HCT116 (cell line): ENCODE measurements around the gene ANHX. TPM values are rescaled to one million over a fixed set of nuclear protein-coding genes. Genes with fewer than 3 reads are reported as not detected.

Experiments used
- ATAC-seq: fragments of 200-7000 bp; cut with Tn5 transposase; 2 replicates; pipeline ENCODE4 v1.9.1; 2020; ENCODE audit warnings: mild to moderate bottlenecking, moderate library complexity
- BruUV-seq: library from RNA; stranded (reverse); fragments of 400-500 nt; replicated peaks from 2 replicates; lab custom pipeline; 2021; lab: Mats Ljungman, UMichigan
- CTCF ChIA-PET: fragments of 300-600 bp; sonication (Branson Sonifier 250); formaldehyde crosslinking; loops from one replicate; lab custom pipeline; 2021; ENCODE audit warnings: antibody characterized with exemption; lab: Charles Lee
- POLR2A ChIA-PET: fragments of 300-600, 350-600 bp; sonication (Branson Sonifier 250); formaldehyde crosslinking; loops from one replicate; lab custom pipeline; 2021; ENCODE audit warnings: antibody characterized with exemption; lab: Charles Lee
- RAD21 ChIA-PET, 2 experiments: fragments of 300-600 bp; sonication (Branson Sonifier 250); formaldehyde crosslinking; loops; one replicate each; lab custom pipeline; 2023; ENCODE audit warnings: low total read pairs in 2 of 2; ENCODE audit not compliant: uncharacterized antibody in 2 of 2, unreplicated experiment in 2 of 2, low non-redundant PET in 1 of 2; lab: Charles Lee
- DNase-seq: peaks from one replicate; pipeline ENCODE4 v3.0.0-alpha.2; 2010; ENCODE audit warnings: low read depth, low spot score
- H2AFZ ChIP-seq: fragments of 200-600 bp; shearing (Covaris generic), sonication (generic); 2 replicates; pipeline ENCODE4 v1.6.1; 2017; ENCODE audit warnings: low read depth, mixed run types, mixed read lengths, antibody characterized with exemption, low read length; ENCODE audit not compliant: poor library complexity, severe bottlenecking
- H3K27ac ChIP-seq: 2 replicates; pipeline ENCODE4 v1.5.1; 2012; ENCODE audit warnings: low read depth, low read length
- H3K27me3 ChIP-seq: fragments of 200-600 bp; sonication (generic); 2 replicates; pipeline ENCODE4 v1.6.1; 2016; ENCODE audit warnings: mixed run types, low read length, mixed read lengths; ENCODE audit not compliant: insufficient read depth
- H3K36me3 ChIP-seq, 2 experiments: fragments of 200-500 bp in 1 of 2; fragments of 200-600 bp in 1 of 2; sonication (Bioruptor generic) in 1 of 2; sonication (generic) in 1 of 2; 2 replicates each; pipeline versions ENCODE4 v1.5.1 to v1.6.1; 2014 to 2016; ENCODE audit warnings: low read length in 2 of 2, inconsistent platforms in 1 of 2, mixed read lengths in 1 of 2, mixed run types in 1 of 2; ENCODE audit not compliant: insufficient read depth in 2 of 2, control insufficient read depth in 1 of 2
- H3K4me1 ChIP-seq, 2 experiments: fragments of 200-600 bp in 1 of 2; sonication (generic) in 1 of 2; 2 replicates each; pipeline versions ENCODE4 v1.5.1 to v1.6.1; 2012 to 2017; ENCODE audit warnings: low read length in 2 of 2, inconsistent platforms in 1 of 2, mild to moderate bottlenecking in 1 of 2, mixed read lengths in 1 of 2, mixed run types in 1 of 2, moderate library complexity in 1 of 2; ENCODE audit not compliant: insufficient read depth in 2 of 2, control insufficient read depth in 1 of 2
- H3K4me2 ChIP-seq: fragments of 200-600 bp; sonication (generic); 2 replicates; pipeline ENCODE4 v1.6.1; 2017; ENCODE audit warnings: mixed run types, low read length, mixed read lengths
- H3K4me3 ChIP-seq, 2 experiments: fragments of 200-600 bp in 1 of 2; sonication (generic) in 1 of 2; replicated peaks in 1 of 2; 2 replicates each; pipeline ENCODE4 v1.5.1; 2011 to 2016; ENCODE audit warnings: low read length in 2 of 2, control low read depth in 1 of 2, low read depth in 1 of 2, mild to moderate bottlenecking in 1 of 2, mixed read lengths in 1 of 2, mixed run types in 1 of 2
- H3K79me2 ChIP-seq: fragments of 200-600 bp; sonication (generic); 2 replicates; pipeline ENCODE4 v1.6.1; 2017; ENCODE audit warnings: mild to moderate bottlenecking, mixed run types, low read length, moderate library complexity, mixed read lengths; ENCODE audit not compliant: insufficient read depth
- H3K9ac ChIP-seq: fragments of 200-600 bp; sonication (generic); 2 replicates; pipeline ENCODE4 v1.6.1; 2016; ENCODE audit warnings: low read length, mixed read lengths
- H3K9me2 ChIP-seq: fragments of 200-600 bp; sonication (generic), shearing (Covaris generic); 2 replicates; pipeline ENCODE4 v1.6.1; 2017; ENCODE audit warnings: mixed run types, mild to moderate bottlenecking, moderate library complexity; ENCODE audit not compliant: insufficient read depth
- H3K9me3 ChIP-seq, 2 experiments: fragments of 200-500 bp in 1 of 2; fragments of 200-600 bp in 1 of 2; sonication (Bioruptor generic) in 1 of 2; sonication (generic) in 1 of 2; 2 replicates each; pipeline ENCODE4 v1.6.1; 2014 to 2017; ENCODE audit warnings: low read length in 2 of 2, mixed read lengths in 2 of 2, inconsistent platforms in 1 of 2, low read depth in 1 of 2, mild to moderate bottlenecking in 1 of 2, mixed run types in 1 of 2, moderate library complexity in 1 of 2; ENCODE audit not compliant: control insufficient read depth in 1 of 2, insufficient read depth in 1 of 2
- H4K20me1 ChIP-seq: fragments of 200-600 bp; sonication (generic), shearing (Covaris generic); 2 replicates; pipeline ENCODE4 v1.6.1; 2017; ENCODE audit warnings: mixed run types, mild to moderate bottlenecking, moderate library complexity; ENCODE audit not compliant: insufficient read depth
- CEBPB ChIP-seq: IDR thresholded peaks from 2 replicates; pipeline ENCODE4 v1.6.1; 2012; ENCODE audit warnings: low read depth
- EZH2phosphoT487 ChIP-seq: fragments of 200-600 bp; IDR thresholded peaks from 2 replicates; pipeline ENCODE4 v1.6.1; 2018; ENCODE audit warnings: antibody characterized with exemption, borderline replicate concordance
- FOSL1 ChIP-seq: IDR thresholded peaks from 2 replicates; pipeline ENCODE4 v1.6.1; 2012; ENCODE audit warnings: low read depth
- JUND ChIP-seq: IDR thresholded peaks from 2 replicates; pipeline ENCODE4 v1.6.1; 2012
- RAD21 ChIP-seq: IDR thresholded peaks from 2 replicates; pipeline ENCODE4 v1.6.1; 2012; ENCODE audit warnings: low read depth, mild to moderate bottlenecking
- REST ChIP-seq: IDR thresholded peaks from 2 replicates; pipeline ENCODE4 v1.6.1; 2012; ENCODE audit warnings: low read depth
- YY1 ChIP-seq: IDR thresholded peaks from 2 replicates; pipeline ENCODE4 v1.6.1; 2011; ENCODE audit warnings: low read length, low read depth, moderate library complexity, mild to moderate bottlenecking; ENCODE audit not compliant: insufficient replicate concordance; ENCODE audit errors: extremely low read depth
- ZBTB33 ChIP-seq: IDR thresholded peaks from 2 replicates; pipeline ENCODE4 v1.6.1; 2011; ENCODE audit warnings: mild to moderate bottlenecking, low read length, moderate library complexity; ENCODE audit not compliant: insufficient replicate concordance; ENCODE audit errors: extremely low read depth
- ZNF274 ChIP-seq: fragments of 200-500 bp; sonication (Bioruptor generic); IDR thresholded peaks from 2 replicates; pipeline ENCODE4 v1.6.1; 2014; ENCODE audit warnings: mild to moderate bottlenecking, low read depth, low read length, inconsistent platforms
- intact Hi-C: fragments of 100-400 bp; cut with micrococcal nuclease; formaldehyde crosslinking; loops from 2 replicates; pipeline ENCODE4 v1.10.0; 2022
- total RNA-seq: library from RNA; stranded (reverse); gene quantifications from one replicate; pipeline ENCODE4 v1.2.1, GENCODE V29; 2021; ENCODE audit not compliant: unreplicated experiment
- TF ChIP-seq, protein P1 (sequence below): IDR thresholded peaks from 2 replicates; pipeline ENCODE4 v1.6.1; 2012
- TF ChIP-seq, protein P2 (sequence below): IDR thresholded peaks from 2 replicates; pipeline ENCODE4 v1.6.1; 2012

ANHX gene
- total RNA-seq, 1 experiment from 2014 or later, result not detected

DNA sequence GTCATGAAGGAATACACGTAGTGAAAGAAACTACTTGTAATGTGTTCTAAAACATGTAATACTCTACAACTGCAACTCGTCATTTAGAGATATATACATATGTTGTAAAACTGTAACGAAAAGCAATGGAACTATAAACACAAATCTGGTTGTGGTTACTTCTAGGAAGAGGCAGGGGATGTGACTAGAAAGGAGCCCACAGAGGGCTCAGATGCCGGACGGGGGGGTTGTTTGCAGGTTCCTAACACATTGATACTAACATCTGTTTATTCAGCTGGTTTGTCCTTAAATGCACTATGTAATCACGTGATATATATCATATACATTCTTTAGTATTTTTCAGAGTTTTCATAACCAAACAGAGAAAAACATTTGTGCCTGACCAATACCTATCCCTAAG lies 16.1 kb upstream of the ANHX start:
- Histone ChIP-seq H3K4me2 (no peak overlapping the region), H3K4me1 (no peaks in the 10 kb centered on the region)
- ChIA-PET POLR2A (no interaction called here), RAD21 (no interaction called here)
- no TSS peak for BruUV-seq
- ATAC-seq, result no peak
- TF ChIP-seq ZNF274 (no peak), CEBPB (no peak), FOSL1 (no peak), REST (no peak), EZH2phosphoT487 (no peak), JUND (no peak), ZBTB33 (no peak), RAD21 (no peak), YY1 (no peak)
- TF ChIP-seq, protein P1, sequence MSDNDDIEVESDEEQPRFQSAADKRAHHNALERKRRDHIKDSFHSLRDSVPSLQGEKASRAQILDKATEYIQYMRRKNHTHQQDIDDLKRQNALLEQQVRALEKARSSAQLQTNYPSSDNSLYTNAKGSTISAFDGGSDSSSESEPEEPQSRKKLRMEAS, result no peak
- TF ChIP-seq, protein P2, sequence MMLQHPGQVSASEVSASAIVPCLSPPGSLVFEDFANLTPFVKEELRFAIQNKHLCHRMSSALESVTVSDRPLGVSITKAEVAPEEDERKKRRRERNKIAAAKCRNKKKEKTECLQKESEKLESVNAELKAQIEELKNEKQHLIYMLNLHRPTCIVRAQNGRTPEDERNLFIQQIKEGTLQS, result no peak
- TF ChIP-seq, all 23 proteins: peak for 0
- no peak overlapping the region for H2AFZ ChIP-seq
- H3K9me2 ChIP-seq, result no peaks in the 10 kb centered on the region
- H3K79me2 ChIP-seq, result no peaks in the 10 kb centered on the region
- H3K27me3 ChIP-seq, result no peaks in the 10 kb centered on the region
- CTCF ChIA-PET, result no interaction called here
- no peak overlapping the region for H3K27ac ChIP-seq
- no peaks in the 10 kb centered on the region for H3K36me3 ChIP-seq
- no peak overlapping the region for H3K4me3 ChIP-seq
- no peaks in the 10 kb centered on the region for H4K20me1 ChIP-seq
- H3K9ac ChIP-seq, result no peak overlapping the region
- DNase-seq, result no peak
- H3K9me3 ChIP-seq, result peaks cover 0 to 5% of the 10 kb centered on the region in 2 experiments; a peak in 1 of 4 replicates
- intact Hi-C loops, result no loop called here
